GM19324 (cell line): ENCODE results near the gene DNAH8.
"Not testable (repeated sequence)": the region's sequence is repeated elsewhere in the genome, so short reads cannot be mapped to it uniquely, and the experiment has no call there.

Experiments used
- ATAC-seq: cut with Tn5 transposase; IDR thresholded peaks from one replicate; pipeline ENCODE4 v1.9.1; 2021; ENCODE audit warnings: mild to moderate bottlenecking, moderate library complexity; ENCODE audit not compliant: unreplicated experiment, low FRiP score

The DNAH8 gene

GRCh38 chr6:38715016-38715689 is at the start of gene DNAH8:
Gene DNAH8 (plus strand): TSS chr6:38715311. CDS start chr6:38722810, 7,499 bp downstream.
- no peak for ATAC-seq

- no peak for ATAC-seq
Measured at GRCh38 chr6:38671885-38672467, 43.1 kb upstream of the DNAH8 start.

GRCh38 chr6:38673397-38674165 is 41.5 kb upstream of the DNAH8 start:
- ATAC-seq: no peak

GRCh38 chr6:38676236-38676973 is 38.7 kb upstream of the DNAH8 start:
- ATAC-seq: no peak

GRCh38 chr6:38676974-38677544 is 38.1 kb upstream of the DNAH8 start:
- no peak for ATAC-seq

GRCh38 chr6:38678178-38678760 is 36.8 kb upstream of the DNAH8 start:
- ATAC-seq: no peak

- no peak for ATAC-seq
Measured at GRCh38 chr6:38679668-38680067, 35.4 kb upstream of the DNAH8 start.

GRCh38 chr6:38681850-38682249 is 33.3 kb upstream of the DNAH8 start:
- ATAC-seq: no peak

GRCh38 chr6:38684237-38684636 is 30.9 kb upstream of the DNAH8 start:
- ATAC-seq: no peak

- no peak for ATAC-seq
Measured at GRCh38 chr6:38684904-38685303, 30.2 kb upstream of the DNAH8 start.

- no peak for ATAC-seq
Measured at GRCh38 chr6:38686270-38687042, 28.7 kb upstream of the DNAH8 start.

- no peak for ATAC-seq
Measured at GRCh38 chr6:38687043-38687353, 28.1 kb upstream of the DNAH8 start.

- ATAC-seq: no peak
Measured at GRCh38 chr6:38687549-38687948, 27.6 kb upstream of the DNAH8 start.

GRCh38 chr6:38688579-38689087 is 26.5 kb upstream of the DNAH8 start:
- ATAC-seq: no peak

GRCh38 chr6:38695227-38695900 is 19.7 kb upstream of the DNAH8 start:
- no peak for ATAC-seq

- no peak for ATAC-seq
Measured at GRCh38 chr6:38695933-38696332, 19.2 kb upstream of the DNAH8 start.

- ATAC-seq: no peak
Measured at GRCh38 chr6:38696345-38696744, 18.8 kb upstream of the DNAH8 start.

GRCh38 chr6:38697846-38698245 is 17.3 kb upstream of the DNAH8 start:
- ATAC-seq: no peak

GRCh38 chr6:38699702-38700101 is 15.4 kb upstream of the DNAH8 start:
- not testable (repeated sequence) for ATAC-seq
